GF-D8 (cell line): ENCODE results near the gene ANKDD1B.
A peak's percentile ranks its signal among the peaks of the same experiment; 100 is the strongest.
"Not testable (repeated sequence)": the region's sequence is repeated elsewhere in the genome, so short reads cannot be mapped to it uniquely, and the experiment has no call there.

Experiments
- DNase-seq: peaks from one replicate; lab custom pipeline; 2025; lab: John Stamatoyannopoulos, UW

ANKDD1B gene

DNA sequence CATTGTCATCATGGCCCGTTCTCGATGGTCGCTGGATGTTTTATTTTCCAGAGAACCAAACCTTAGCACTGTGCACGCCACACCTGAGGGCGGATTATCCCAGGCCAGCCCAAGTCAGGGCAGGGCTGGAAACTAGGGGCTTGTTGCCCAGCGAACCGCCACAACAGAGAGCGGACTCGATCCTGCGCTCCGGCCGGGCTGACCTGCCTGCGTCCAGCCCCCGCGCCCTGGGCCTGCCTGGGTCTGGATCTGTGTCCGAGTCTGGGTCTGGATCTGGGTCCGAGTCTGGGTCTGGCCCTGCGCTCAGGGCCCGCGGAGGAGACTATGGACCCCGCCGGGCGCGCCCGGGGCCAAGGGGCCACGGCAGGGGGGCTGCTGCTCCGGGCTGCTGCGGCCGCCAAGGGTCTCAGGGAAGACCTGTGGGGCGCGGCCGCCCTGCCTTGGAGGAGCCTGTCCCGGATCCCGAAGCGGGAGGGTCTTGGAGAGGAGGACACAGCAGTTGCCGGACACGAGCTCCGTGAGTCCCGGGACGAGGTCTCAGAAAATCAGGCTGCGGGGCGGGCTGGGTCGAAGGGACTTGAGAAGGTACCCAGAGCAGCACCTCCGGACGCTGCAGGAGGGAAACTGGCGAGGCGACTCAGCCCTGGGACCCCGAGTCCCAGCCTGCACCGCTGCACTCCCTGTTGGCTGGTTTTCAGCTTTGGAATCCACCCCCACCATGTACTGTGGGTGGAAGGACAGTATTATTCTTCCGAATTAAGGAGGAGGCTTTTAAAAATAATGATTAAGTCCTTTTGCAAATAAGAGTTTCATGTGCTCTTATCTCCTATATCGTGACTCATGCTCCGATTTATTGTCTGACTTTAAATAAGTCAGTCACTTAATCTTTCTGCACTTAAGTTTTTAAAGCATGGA is at the start of gene ANKDD1B:
Gene ANKDD1B, plus strand, starts transcription at position 143 of the 915 bp plus-strand sequence. Its CDS starts 182 bp downstream, at position 325.
- no peak for DNase-seq

DNA sequence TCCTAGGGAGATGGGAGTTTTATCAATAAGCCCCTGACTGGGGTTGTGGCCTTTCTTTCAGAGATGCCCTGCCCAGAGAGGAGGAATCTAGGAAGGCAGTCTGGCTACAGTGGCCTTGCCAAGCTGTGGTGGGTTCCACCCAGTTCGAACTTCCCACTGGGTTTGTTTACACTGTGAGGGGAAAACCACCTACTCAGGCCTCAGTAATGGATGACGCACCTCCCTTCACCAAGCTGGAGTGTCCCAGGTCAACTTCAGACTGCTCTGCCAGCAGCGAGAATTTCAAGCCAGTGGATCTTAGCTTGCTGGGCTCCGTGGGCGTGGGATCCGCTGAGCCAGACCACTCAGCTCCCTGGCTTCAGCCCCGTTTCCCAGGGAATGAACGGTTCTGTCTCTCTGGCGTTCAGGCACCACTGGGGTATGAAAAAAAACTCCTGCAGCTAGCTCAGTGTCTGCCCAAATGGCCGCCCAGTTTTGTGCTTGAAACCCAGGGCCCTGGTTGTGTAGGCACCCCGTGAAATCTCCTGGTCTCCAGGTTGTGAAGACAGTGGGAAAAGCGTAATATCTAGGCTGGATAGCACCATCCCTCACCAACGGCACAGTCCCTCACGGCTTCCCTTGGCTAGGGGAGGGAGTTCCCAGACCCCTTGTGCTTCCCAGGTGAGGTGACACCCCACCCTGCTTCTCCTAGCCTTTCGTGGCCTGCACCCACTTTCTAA is 45.1 kb upstream of the ANKDD1B start:
- not testable (repeated sequence) for DNase-seq

DNA sequence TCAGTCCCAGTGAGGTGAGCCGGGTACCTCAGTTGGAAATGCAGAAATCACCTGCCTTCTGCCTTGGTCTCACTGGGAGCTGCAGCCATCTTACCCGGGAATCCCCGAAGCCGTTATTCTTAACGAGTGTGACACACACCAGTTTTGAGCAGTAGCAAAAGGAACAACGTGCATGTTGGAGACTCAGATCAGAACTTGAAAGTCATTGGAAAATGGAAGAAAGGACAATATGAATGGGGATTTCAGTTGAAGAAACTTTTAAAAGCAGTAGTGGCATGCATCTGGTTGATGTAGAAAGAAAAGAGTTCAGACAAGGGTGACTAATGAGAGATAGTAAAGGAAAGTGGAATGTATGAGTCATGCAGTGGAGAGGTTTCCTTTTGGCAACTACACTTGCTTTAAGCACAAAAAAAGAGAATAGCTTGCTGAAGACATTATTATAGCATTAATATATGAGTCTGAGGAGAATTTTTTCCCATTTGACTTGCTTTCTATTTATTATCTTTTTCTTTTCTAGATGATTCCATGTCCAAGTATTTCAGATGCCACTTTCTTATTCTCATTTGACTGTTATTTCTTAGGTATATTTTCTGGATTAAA is 44.4 kb upstream of the ANKDD1B start:
- DNase-seq = peak; percentile 62

DNA sequence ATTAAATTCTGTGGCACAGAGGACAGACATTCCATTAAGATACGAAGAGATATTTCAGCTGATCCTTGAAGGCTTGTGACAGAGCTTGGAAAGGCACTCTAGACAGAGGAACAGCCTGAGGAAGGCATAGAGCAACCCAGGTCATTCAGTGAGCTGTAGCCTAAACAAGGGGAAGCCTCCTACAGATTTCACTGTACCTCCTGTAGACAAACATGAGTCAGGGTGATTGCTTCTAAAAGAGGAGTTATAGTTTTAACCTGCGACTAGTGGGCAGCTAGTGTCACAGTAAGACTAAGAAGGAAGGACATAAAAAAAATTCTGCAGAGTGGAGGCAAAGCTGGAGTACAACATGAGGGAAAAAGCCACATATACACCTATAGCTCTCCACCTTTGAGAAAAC is 43.5 kb upstream of the ANKDD1B start:
- no peak for DNase-seq

DNA sequence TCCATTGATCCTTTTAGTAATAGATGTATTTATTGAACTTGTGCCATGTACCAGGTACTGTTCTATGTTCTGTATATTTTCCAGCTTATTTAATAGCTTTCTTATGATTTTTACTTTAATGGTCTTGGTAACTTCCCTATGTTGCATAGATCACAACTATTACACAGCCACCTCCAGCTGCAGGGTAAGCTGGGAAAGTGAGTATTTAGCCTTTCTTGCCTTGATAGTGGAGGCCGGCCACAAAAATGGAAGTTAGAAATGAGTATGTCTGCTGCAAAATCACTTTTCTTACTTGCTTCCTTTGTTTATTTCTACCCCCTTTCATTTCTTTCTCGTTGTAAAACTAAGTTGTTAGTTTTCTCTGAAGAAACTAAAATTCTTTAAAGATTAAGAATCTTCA is 43.1 kb upstream of the ANKDD1B start:
- DNase-seq = no peak

DNA sequence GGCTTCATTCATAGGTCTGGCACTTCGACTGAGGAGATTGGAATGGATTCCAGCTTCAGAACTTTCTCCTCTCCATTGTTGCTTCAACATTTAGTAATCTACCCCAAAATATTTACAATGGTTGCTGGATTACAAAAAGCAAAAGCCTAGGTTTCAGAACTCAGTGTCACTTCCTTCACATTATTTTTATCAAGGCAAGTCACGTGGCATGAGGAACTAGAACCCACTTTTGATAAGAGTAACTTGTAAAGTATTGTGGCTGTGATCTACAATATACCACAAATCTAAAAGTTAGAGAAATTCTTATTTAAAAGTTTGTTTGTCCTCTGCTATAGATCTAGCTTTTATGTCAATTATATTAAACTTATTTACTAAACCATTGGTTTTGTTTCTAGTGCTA is 39.7 kb upstream of the ANKDD1B start:
- no peak for DNase-seq

DNA sequence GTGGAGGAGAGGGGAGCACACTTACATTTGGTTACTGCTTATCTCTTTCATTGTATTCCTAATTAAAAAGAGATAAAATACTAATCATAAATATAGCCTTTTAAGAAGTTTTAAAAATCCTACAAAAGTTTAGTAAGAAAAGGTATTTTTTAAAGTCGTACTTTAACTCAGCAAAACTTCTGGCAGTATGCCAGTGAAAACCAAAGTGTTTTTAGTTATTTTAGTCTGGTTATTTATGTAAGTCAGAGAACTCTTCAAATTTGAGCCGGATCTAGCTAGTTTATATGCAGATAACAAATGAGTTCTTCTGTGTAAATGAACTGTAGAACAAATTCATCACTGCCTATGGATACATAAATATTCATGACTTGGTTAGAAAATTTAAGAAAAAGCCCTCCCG is 36.5 kb upstream of the ANKDD1B start:
- DNase-seq = no peak

DNA sequence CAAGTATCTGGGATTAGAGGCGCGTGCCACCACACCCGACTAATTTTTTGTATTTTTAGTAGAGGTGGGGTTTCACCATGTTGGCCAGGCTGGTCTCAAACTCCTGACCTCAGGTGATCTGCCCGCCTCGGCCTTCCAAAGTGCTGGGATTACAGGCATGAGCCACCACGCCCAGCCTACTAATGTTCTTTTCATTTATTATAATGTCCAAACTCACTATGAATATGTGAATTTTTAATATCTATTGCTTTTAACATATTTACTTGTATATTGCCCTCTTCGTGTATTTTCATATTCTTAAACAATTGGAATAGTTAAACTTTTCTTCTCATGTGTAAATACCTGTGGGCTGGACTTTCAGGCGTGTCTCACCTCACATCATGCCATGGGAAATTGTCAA is 33.0 kb upstream of the ANKDD1B start:
- DNase-seq = not testable (repeated sequence)

DNA sequence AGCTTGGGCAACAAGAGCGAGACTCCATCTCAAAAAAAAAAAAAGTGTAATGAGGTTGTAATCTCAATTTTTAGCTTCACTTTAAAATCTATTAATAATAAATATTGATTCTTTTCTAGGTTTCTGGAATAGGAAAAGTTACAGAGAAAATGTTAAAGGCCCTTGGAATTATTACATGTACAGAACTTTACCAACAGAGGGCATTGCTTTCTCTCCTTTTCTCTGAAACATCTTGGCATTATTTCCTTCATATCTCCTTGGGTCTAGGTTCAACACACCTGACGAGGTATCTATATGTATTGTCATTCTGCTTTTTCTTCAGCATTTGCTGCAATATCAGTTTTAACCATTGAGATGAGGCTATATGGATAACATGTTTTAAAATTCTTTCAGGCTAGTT is 26.6 kb upstream of the ANKDD1B start:
- DNase-seq = no peak

DNA sequence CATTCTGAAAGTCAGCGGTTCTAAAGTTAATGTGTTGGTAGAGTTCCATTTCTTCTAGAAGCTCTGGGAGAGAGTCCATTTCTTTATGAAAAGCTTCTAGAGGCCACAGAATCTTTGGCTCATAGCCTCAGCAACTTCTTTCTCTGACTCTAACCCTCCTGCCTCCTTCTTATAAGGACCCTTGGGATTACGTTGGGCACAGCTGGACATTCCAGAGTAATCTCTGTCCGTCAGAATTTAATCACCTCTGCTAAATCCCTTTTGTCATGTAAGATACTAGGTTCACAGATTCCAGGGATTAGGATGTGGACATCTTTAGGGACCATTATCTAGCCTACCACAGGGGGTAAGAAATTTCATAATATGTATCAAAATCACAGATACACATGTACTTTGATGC is 22.6 kb upstream of the ANKDD1B start:
- DNase-seq = no peak

DNA sequence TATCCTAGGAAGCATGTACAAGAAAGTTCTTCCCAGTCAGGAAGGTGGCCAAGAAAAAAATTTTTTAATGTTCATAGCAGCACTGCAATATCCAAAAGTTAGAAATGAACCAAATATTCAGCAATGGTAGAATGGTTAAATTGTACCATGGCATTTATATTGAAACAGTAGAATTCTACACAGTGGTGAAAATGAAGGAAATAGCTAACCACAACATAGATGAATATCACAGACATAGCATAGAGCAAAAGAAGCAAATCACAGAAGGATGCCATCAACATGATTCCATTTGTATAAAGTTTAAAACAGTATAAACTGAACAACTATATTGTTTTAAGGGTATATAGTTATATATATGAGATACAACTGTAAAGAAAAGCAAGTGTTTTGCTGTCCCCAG is 10.7 kb upstream of the ANKDD1B start:
- no peak for DNase-seq

DNA sequence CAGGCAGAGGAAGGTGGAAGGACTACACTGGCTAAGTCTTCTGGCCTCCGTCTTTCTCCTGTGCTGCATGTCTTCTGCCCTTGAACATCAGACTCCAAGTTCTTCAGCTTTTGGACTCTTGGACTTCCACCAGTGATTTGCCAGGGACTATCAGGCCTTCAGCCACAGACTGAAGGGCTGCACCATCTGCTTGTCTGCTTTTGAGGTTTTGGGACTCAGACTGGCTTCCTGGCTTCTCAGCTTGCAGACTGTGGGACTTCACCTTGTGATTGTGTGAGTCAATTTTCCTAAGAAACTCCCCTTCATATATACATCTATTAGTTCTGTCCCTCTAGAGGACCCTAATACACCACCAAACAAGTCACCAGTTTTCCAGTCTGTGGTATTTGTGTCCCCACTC is 9.7 kb upstream of the ANKDD1B start:
- DNase-seq = no peak

DNA sequence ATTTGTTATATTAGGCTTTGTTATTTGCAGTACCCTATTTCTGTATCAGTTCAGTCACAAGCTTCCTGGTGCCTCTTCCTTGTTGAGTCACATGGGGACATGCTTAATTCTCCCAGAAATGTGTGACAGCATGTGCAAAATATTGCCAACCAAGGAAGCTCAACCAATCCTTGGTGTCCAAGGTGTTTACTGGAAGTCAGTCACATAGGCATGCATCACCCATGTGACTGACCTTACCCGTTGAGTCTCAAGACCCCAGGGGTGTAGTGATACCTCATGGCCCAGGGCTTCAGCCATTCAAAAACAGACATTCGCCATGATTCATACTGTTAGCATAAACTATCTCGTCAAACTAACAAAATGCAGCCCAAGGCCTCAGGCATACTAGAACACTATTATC is 9.3 kb upstream of the ANKDD1B start:
- DNase-seq = no peak

DNA sequence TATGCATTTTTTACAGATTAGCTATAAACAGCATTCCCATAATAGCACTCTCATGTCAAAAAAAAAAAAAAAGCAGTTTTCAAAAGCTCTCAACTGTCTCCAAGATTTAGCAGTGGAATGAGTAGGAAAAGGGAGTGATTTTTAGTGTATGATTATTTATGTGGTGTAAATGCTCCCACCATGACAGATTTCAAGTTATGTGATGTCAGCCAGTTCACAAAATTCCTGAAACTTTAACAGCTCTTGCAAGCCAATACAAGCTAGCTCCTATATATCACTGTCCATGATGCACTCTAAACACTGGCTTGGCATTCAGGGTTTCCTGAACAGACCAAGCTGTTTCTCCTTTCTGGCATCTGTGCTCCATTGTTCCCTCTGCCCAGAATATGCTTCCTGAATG is 7.9 kb upstream of the ANKDD1B start:
- DNase-seq = no peak

DNA sequence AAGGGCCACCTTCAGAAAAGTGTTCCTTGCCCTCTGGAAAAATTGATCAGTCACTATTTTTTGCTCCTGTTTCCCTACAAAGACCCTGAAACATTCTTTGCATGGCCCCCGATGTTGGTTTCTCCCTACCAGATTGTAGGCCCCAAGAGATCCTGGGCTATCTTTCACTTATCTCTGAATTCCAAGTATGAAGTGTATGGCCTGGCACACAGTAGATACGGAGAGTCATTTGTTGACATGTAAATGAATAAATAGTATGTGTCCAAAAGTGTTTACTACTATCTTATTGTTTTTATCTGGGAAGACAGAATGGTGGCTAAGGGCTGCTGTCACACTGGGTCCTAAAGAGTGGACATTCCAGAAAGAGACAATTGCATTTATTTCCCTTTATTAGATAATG is 7.4 kb upstream of the ANKDD1B start:
- no peak for DNase-seq

DNA sequence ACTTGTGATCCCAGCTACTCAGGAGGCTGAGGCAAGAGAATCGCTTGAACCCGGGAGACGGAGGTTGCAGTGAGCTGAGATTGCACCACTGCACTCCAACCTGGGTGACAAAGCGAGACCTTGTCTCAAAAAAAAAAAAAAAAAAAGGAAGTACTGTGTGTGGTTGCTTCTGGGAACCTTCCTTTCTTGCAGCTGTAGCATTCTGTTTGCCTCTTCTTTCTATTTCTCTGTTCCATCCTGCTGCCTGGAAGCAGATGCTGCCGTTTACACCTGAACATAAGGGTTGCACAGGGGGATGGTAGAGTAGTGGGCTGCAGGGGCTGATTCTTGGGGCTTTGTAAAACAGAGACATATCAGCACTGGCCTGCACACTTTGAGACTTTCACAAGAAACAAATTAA is 3.9 kb upstream of the ANKDD1B start:
- not testable (repeated sequence) for DNase-seq

DNA sequence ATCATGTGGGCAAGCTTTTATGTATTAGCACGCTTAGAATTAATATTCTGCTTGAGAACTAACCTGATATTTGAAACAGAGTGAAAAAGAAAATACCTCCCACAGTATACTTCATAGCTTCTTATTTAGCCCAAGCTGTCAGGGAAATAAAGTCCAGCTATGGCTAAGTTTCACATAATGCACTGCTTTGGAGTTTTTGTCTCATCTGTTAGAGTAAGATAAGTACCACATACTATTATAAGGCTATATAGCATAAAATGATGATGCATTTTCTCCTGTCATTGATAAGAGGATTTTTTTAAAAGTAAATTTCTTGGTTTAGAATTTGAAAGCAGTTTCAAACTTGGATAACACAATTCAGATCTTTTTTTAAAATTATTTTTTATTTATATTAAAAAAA is 2.4 kb upstream of the ANKDD1B start:
- no peak for DNase-seq

DNA sequence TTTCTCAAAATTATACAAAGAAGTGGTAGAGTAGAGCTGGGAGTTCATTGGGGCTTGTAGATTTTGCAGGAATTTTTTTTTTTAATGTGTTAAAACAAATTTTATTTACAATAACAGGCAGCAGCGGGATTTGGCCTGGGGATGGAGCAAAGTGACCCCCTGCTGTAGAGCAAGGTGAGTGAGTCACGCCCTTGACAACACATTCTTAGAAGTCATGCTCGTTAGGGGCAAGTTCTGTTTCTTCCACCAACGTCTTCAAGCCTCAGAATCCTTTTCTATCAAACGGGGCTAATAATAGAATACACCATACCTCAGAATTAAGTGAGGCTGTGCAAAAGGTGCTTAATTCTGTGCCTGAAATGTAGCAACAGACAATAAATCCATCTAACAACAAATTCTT is 1.1 kb upstream of the ANKDD1B start:
- no peak for DNase-seq

DNA sequence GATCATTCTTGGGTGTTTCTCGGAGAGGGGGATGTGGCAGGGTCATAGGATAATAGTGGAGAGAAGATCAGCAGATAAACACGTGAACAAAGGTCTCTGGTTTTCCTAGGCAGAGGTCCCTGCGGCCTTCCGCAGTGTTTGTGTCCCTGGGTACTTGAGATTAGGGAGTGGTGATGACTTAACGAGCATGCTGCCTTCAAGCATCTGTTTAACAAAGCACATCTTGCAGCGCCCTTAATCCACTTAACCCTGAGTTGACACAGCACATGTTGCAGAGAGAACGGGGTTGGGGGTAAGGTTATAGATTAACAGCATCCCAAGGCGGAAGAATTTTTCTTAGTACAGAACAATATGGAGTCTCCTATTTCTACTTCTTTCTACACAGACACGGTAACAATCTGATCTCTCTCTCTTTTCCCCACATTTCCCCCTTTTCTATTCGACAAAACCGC is 368 bp upstream of the ANKDD1B start:
- not testable (repeated sequence) for DNase-seq

DNA sequence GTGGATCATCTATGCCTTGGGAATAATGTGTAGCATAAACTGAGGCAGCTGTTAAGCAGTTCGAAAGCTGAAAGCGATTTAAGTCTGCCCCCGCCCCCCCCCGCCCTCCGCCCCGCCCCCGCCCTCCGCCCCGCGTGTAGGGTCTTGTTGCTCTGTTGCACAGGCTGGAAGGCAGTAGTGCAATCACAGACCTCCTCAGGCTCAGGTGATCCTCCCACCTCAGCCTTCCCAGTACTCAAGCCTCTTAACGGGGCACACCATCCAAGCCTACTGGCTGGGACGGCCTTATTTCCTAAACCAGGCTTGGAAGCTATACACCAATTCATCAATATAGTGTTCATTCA is 945 bp downstream of the ANKDD1B start:
- DNase-seq = no peak

DNA sequence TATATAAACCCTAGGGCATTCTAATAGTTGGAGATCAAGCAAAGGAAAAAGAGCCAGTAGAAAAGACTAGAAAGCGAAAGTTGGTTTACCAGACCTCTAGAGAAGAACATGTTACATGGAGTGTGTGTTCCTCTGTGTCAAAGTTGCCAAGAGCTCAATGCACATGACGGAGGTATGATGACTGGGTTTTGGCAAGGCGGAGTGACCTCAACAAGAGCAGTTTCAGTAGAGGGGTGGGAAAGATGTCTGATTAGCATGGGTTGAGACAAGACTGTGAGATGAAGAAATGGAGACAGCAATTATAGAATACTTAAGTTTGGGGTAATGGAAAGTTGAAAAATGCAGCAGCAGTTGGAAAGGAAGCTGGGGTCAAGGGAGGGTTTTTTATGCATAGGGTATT is 1.6 kb downstream of the ANKDD1B start:
- DNase-seq = no peak

DNA sequence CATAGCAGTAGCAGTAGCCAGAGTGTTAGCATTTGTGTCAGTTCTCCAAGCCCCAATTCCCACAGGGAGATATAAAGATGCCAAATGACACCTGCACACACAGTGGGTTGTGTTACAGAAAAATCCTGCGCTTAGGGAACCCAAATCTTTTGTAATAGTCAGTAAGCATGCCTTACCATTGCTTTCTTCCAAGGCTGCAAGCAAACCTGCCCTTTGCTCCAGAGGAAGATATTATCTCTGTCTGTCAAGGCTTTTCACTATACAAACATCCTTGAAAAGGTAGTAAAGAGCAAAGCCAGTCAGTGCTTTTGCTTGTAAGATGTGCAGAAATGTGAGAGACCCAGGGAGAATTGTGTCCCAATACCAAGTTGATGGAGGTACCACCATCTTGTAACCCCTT is 2.9 kb downstream of the ANKDD1B start:
- DNase-seq = no peak

DNA sequence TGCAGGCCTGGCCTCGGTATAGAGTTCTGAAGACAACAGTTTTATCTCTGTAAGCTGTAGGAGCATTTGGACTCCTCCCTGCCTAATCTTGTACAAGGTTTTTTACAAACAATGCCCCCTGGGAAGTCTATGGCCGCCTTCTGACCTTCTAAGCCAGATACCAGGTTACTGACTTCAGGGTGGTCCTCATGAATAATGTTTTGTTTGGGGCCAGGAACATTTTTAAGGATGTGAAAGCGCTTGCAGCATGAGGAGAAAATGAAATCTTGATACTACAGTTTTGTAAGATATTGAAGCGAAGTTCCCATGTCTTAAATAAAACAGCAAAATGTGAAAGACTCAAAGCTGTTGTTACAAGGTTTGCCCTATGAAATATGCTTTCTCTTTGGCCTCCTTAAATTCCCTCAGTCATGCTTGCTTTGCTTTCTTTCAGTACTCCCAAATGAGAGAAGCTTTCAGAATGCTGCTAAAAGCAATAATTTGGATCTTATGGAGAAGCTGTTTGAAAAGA is 5.2 kb downstream of the ANKDD1B start:
- DNase-seq = no peak
